Gastrocnemius medialis (tissue), 4 donors: ENCODE data around the gene HPCAL4. TPM values are rescaled to one million over a fixed set of nuclear protein-coding genes. Genes with fewer than 3 reads are reported as not detected.

ENCODE experiments used
- ATAC-seq, 2 donors: fragments of 150-250 bp; one replicate each; pipeline ENCODE4 v1.9.1; 2016
- DNase-seq, 2 donors: peaks; one replicate each; pipeline ENCODE4 v3.0.0-alpha.2; 2019
- H3K27ac ChIP-seq, 4 donors: fragments of 200-600 bp; sonication (generic); 1 replicate in 1 of 4; 2 replicates in 3 of 4; pipeline ENCODE4 v1.5.1; 2016 to 2018; ENCODE audit warnings: mild to moderate bottlenecking in 2 of 4, moderate library complexity in 1 of 4
- H3K27me3 ChIP-seq, 3 donors: fragments of 200-600 bp; sonication (generic) in 2 of 3; 1 replicate in 1 of 3; 2 replicates in 2 of 3; pipeline versions ENCODE4 v1.5.1 to v1.6.0; 2016 to 2019; ENCODE audit warnings: mild to moderate bottlenecking in 1 of 3, moderate library complexity in 1 of 3
- H3K36me3 ChIP-seq, 2 donors: fragments of 200-600 bp; sonication (generic) in 1 of 2; one replicate each; pipeline ENCODE4 v1.5.1; 2017 to 2018
- H3K4me1 ChIP-seq, 2 donors: fragments of 200-600 bp; sonication (generic) in 1 of 2; one replicate each; pipeline ENCODE4 v1.5.1; 2016 to 2017; ENCODE audit warnings: mild to moderate bottlenecking in 2 of 2
- H3K4me3 ChIP-seq, 4 donors: fragments of 200-600 bp; sonication (generic) in 3 of 4; 1 replicate in 1 of 4; 2 replicates in 3 of 4; pipeline ENCODE4 v1.5.1; 2016 to 2019; ENCODE audit warnings: mild to moderate bottlenecking in 2 of 4
- H3K9me3 ChIP-seq, 3 donors: fragments of 200-600 bp; sonication (generic) in 2 of 3; 1 replicate in 1 of 3; 2 replicates in 2 of 3; pipeline ENCODE4 v1.5.1; 2016 to 2019
- POLR2A ChIP-seq, 2 donors: fragments of 450-650 bp; IDR thresholded peaks; one replicate each; pipeline ENCODE4 v1.6.1; 2017; ENCODE audit warnings: antibody characterized with exemption in 2 of 2, mild to moderate bottlenecking in 2 of 2, moderate library complexity in 2 of 2
- in situ Hi-C, 4 donors: fragments of 200-750 bp; cut with MboI; loops; one replicate each; pipeline versions ENCODE4 v1.15.0 to v1.8.0; 2017; ENCODE audit warnings: low sequenced_read_pairs in 4 of 4
- intact Hi-C: fragments of 100-400 bp; cut with DNase I; formaldehyde crosslinking; loops from one replicate; pipeline ENCODE4 v1.15.1; 2023; ENCODE audit warnings: low total_unique reads
- total RNA-seq, 4 donors: library from RNA; depleted of rRNA; stranded (reverse); fragments of >200 nt; gene quantifications; one replicate each; pipeline versions ENCODE4 v1.1.0 to v1.2.3, GENCODE V29; 2016
- TF ChIP-seq, protein P1 (sequence below), 5 experiments: fragments of 450-650 bp in 3 of 5; fragments of 200-600 bp in 2 of 5; sonication (generic) in 2 of 5; IDR thresholded peaks in 4 of 5; conservative IDR thresholded peaks in 1 of 5; 1 replicate in 4 of 5; 2 replicates in 1 of 5; pipeline ENCODE4 v1.5.1; 2016 to 2019; ENCODE audit warnings: antibody characterized with exemption in 5 of 5, mild to moderate bottlenecking in 3 of 5, moderate library complexity in 3 of 5

HPCAL4 gene
- 1 to 10 TPM in 3 of 4 donors, under 1 TPM in 1; 0.92 to 9.0 (median 3.2) TPM for total RNA-seq

DNA sequence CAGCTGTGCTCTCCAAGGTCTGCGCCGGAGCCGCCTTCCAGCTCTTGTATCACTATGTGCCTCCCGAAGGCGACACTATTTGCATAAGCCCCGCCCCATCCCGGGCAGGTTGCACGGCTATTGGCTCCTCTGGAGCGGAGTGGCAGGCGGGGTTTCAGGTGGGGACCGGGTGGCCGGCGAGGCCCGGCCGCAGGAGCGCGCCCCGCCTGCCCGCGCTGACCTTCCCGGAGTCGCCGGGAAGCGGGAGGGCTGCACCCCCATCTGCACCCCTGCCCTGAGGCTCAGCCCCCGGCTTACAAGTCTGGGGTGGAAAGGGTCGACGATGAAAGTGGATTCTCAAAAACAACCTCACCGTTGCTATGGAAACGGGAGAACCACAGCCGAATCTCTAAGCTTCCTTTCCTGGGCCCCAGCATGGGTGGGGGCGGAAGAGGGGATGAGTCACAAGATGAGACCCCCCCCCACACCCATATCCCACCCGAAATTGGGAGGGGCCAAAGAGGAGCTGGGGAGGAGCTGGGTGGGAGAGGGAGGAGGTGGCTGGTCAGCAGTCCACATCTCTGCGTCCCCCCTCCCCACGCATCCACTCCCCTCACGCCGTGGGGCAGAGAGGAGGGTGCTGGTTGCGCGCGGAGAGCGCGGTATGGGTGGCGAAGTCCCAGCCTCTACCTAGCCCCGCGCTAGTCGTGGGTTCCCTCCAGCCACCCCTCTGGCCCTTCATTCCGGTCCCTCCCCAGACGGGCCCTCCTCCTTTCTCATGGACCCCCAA is at the start of gene HPCAL4:
Gene HPCAL4 (minus strand): TSS at position 51 of the 769 bp plus-strand sequence. CDS start 6,830 bp downstream, outside the sequence.
- intact Hi-C loops (loop anchor here (1.0 kb wide), 1 partner anchor 14 kb away; no protein-coding TSS in a partner anchor), in situ Hi-C loops (no loop called here)
- H3K36me3 ChIP-seq, result no peaks in the 10 kb centered on the region
- H3K9me3 ChIP-seq, result no peaks in the 10 kb centered on the region
- H3K4me3 ChIP-seq, result peak within 1 kb of the TSS; percentile 47 to 60 (median 51)
- TF ChIP-seq, protein P1, sequence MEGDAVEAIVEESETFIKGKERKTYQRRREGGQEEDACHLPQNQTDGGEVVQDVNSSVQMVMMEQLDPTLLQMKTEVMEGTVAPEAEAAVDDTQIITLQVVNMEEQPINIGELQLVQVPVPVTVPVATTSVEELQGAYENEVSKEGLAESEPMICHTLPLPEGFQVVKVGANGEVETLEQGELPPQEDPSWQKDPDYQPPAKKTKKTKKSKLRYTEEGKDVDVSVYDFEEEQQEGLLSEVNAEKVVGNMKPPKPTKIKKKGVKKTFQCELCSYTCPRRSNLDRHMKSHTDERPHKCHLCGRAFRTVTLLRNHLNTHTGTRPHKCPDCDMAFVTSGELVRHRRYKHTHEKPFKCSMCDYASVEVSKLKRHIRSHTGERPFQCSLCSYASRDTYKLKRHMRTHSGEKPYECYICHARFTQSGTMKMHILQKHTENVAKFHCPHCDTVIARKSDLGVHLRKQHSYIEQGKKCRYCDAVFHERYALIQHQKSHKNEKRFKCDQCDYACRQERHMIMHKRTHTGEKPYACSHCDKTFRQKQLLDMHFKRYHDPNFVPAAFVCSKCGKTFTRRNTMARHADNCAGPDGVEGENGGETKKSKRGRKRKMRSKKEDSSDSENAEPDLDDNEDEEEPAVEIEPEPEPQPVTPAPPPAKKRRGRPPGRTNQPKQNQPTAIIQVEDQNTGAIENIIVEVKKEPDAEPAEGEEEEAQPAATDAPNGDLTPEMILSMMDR (IDR thresholded peaks at IDR 0.05 in 4 of 5, conservative IDR thresholded peaks at IDR 0.05 in 1 of 5), result no peak
- peak; percentile 80 to 89 for TF ChIP-seq POLR2A (IDR thresholded peaks at IDR 0.05)
- H3K4me1 ChIP-seq, result peaks cover 40 to 44% of the 10 kb centered on the region in 2 donors
- ATAC-seq, result peak; percentile 62 to 66
- peak; percentile 91 to 95 for DNase-seq
- H3K27ac ChIP-seq, result peak within 1 kb of the TSS in 3 of 4 donors; percentile 39 to 99 (median 91)
- peaks cover 0 to 3% (median 0%) of the 10 kb centered on the region in 3 donors for H3K27me3 ChIP-seq

DNA sequence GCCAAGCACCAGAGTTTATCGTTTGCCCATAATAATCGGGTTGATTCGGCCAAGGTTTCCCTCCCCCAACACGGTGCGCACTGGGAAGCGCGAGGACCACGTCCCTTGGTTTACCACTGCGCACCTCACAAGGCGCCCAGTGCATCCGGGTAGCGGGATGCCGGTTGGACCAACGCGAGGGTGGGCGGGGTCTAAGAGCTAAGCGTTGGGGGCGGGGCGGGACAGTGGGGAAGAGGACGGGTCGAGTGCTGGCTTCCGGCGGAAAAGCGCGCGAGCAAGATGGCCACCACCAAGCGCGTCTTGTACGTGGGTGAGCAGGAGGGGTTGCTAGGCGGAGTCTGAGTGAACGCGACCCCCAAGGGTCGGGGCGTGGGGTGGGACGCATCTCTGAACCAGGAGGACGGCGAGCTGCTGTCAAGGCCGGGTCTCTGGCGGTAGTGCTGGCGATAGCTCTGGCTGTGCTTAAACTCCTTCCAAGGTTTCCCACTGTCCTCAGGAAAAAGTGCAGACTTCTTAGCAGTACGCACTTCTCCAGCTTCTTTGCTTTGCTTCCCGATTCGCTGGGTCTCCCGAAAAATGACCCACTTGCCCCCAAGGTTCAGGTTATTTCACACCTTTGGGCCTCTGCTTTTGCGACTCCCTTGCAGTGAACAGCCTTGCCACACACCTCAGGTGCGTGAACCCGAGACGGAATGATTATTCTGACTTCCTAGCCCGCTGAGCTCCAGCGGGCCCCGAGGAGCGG is 47.6 kb upstream of the HPCAL4 start, which contains the start of gene PPIE:
Gene PPIE (plus strand): TSS at position 261 of the 745 bp plus-strand sequence. CDS start 19 bp downstream, at position 280.
- intact Hi-C loops (no loop called here), in situ Hi-C loops (no loop called here)
- DNase-seq (peak; percentile 88 to 90), ATAC-seq (peak; percentile 96)
- Histone ChIP-seq H3K4me1 (peaks cover 17 to 25% of the 10 kb centered on the region in 2 donors), H3K4me3 (peak within 1 kb of the TSS; percentile 77 to 88 (median 82)), H3K9me3 (no peaks in the 10 kb centered on the region), H3K36me3 (peaks cover 0 to 38% of the 10 kb centered on the region in 2 donors), H3K27ac (peak within 1 kb of the TSS; percentile 75 to 86 (median 84)), H3K27me3 (no peaks in the 10 kb centered on the region)
- TF ChIP-seq, protein P1 (IDR thresholded peaks at IDR 0.05 in 4 of 5, conservative IDR thresholded peaks at IDR 0.05 in 1 of 5), result no peak
- TF ChIP-seq POLR2A (IDR thresholded peaks at IDR 0.05), result peak; percentile 34 to 50

DNA sequence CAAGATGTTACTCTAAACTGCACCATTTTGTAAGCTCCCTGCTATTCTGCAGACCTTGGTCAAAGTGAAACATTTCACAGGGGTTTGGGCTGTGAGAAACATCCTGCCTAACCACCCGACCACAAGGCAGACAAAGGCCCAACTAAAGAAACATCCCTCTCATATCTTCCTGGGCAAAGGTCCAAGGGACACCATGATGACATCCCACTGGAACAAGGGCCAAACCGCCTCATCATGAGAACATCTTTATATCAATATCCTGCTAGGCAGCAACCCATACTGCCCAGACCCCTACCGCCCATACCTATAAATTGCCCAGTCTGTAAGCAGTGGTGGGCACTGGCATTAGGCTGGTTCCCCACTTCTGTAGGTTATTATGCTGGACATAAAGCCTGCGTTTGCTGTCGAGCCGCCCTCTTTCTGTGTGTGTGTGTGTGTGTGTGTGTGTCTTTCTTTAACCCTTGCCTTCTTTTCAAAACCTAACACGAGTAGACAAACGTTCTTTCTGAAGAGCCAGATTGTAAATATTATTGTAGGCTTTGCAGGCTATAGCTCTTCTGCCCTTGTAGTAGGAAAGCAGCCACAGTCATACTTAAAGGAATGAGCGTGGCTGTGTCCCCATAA is 46.4 kb upstream of the HPCAL4 start:
- Histone ChIP-seq H3K4me1 (peaks cover 21 to 35% of the 10 kb centered on the region in 2 donors), H3K9me3 (no peaks in the 10 kb centered on the region), H3K4me3 (no peak overlapping the region), H3K27me3 (no peaks in the 10 kb centered on the region), H3K27ac (no peak overlapping the region), H3K36me3 (peaks cover 0 to 27% of the 10 kb centered on the region in 2 donors)
- intact Hi-C loops, result no loop called here
- DNase-seq, result no peak
- no peak for ATAC-seq
- in situ Hi-C loops, result no loop called here
- TF ChIP-seq, protein P1 (IDR thresholded peaks at IDR 0.05 in 4 of 5, conservative IDR thresholded peaks at IDR 0.05 in 1 of 5), result no peak
- TF ChIP-seq POLR2A (IDR thresholded peaks at IDR 0.05), result no peak

DNA sequence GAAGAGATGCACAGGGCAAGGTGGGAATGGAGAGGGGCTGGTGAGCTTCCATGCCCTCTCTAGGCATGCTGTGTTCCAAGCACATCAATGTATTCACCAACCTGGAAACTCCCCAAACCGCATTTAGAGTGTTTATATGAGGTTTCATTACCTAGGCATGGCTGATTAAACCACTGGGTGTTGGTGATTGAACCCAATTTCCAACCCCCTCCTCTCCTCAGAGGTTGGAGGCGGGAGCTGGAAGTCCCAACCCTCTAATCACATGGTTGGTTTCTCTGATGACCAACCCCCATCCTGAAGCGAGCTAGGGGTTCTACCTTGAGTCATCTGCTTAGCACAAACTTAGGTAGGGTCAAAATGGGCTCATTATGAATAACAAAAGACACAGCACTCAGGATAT is 44.5 kb upstream of the HPCAL4 start:
- Histone ChIP-seq H3K4me1 (peaks cover 21 to 36% of the 10 kb centered on the region in 2 donors), H3K27me3 (no peaks in the 10 kb centered on the region), H3K9me3 (no peaks in the 10 kb centered on the region), H3K36me3 (peaks cover 0 to 10% of the 10 kb centered on the region in 2 donors), H3K27ac (no peak overlapping the region), H3K4me3 (no peak overlapping the region)
- in situ Hi-C loops (no loop called here), intact Hi-C loops (no loop called here)
- TF ChIP-seq, protein P1 (IDR thresholded peaks at IDR 0.05 in 4 of 5, conservative IDR thresholded peaks at IDR 0.05 in 1 of 5), result no peak
- TF ChIP-seq POLR2A (IDR thresholded peaks at IDR 0.05), result no peak
- DNase-seq (no peak), ATAC-seq (no peak)
